Upper lobe of left lung (tissue), 4 donors: Measurements from ENCODE around the gene HS3ST1.

Source experiments
- CTCF ChIP-seq, 6 experiments: fragments of 450-650 bp in 4 of 6; fragments of 200-600 bp in 2 of 6; sonication (generic) in 2 of 6; IDR thresholded peaks; one replicate each; pipeline ENCODE4 v1.5.1; 2016 to 2019; ENCODE audit warnings: antibody characterized with exemption in 6 of 6
- EP300 ChIP-seq, 4 donors: sonication (generic); formaldehyde crosslinking; IDR thresholded peaks; one replicate each; pipeline ENCODE4 v1.5.1; 2017; ENCODE audit warnings: antibody characterized with exemption in 4 of 4, control low read depth in 2 of 4
- POLR2A ChIP-seq, 4 donors: fragments of 450-650 bp; IDR thresholded peaks; one replicate each; pipeline ENCODE4 v1.5.1; 2016 to 2017; ENCODE audit warnings: antibody characterized with exemption in 4 of 4, mild to moderate bottlenecking in 2 of 4
- POLR2AphosphoS5 ChIP-seq, 2 donors: sonication (generic); formaldehyde crosslinking; IDR thresholded peaks; one replicate each; pipeline ENCODE4 v1.5.1; 2017; ENCODE audit warnings: antibody characterized with exemption in 2 of 2

GRCh38 chr4:11416767-11417113 is 12.0 kb downstream of the HS3ST1 start:
- no peak for TF ChIP-seq CTCF (IDR thresholded peaks at IDR 0.05)
- TF ChIP-seq EP300 (IDR thresholded peaks at IDR 0.05): no peak
- TF ChIP-seq POLR2A (IDR thresholded peaks at IDR 0.05): no peak
- TF ChIP-seq POLR2AphosphoS5 (IDR thresholded peaks at IDR 0.05): no peak
